ENCODE measurements around the gene KCTD5. TPM values are rescaled to one million over a fixed set of nuclear protein-coding genes. Genes with fewer than 3 reads are reported as not detected.

The KCTD5 gene
- total and polyA plus RNA-seq, 2 experiments from 2014 or later: 19.7 to 31.8 TPM

DNA sequence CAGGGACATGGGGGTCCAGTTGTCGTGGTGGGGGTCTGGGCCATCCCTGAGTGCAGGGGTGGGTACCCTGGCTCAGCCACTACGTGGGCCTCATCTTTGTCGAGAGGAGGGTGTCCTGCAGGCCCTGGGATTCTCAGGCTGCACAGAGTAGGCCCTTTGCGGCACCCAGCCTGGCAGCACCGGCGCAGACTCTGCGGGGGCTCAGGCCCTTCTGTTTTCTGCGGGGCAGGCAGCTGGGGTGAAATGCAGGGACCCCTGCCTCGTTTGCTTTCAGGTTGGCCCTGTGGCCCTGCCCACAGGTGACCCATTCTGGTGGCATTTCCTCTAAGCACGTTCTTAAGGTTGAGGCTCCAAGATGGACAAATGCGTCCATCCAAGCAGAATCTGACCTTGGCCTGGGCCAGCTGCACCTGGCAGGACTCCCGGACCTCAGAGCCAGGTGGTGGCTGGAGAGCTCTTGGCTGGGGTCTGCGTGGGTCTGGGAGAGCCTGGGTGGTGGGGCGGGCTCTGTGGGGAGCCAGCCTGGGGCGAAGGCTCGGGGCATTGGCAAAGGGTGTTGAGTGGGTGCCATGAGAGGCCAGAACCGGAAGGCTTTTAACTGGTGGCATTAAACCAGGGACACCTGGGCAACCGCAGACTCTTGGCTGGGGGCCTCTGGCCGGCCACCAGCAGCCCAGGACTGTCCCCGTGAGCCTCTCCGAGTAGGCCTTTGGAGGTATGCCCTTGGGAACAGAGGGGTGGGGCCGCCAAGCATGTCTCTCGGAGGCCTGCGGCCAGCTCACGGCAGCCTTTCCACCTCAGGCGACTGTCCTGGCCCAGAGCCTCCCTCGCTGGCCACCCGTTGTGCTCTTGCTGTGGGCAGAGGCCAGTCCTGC, 20.8 kb downstream of the KCTD5 start:
- no peaks in the 10 kb centered on the region for H4K20me1 ChIP-seq (replicated peaks; ENCODE audit: insufficient read depth)
- DNase-seq (ENCODE audit: low spot score) (no peak), ATAC-seq (no peak)
- Mint-ChIP-seq H3K27me3 (ENCODE audit: insufficient read depth, low read depth, poor library complexity) (peaks cover 5% of the 10 kb centered on the region), H3K36me3 (ENCODE audit: low read depth) (peaks cover 8% of the 10 kb centered on the region; the same call in 2 of the 3 replicates), H3K4me3 (no peak overlapping the region), H3K27ac (no peak overlapping the region), H3K9me3 (no peaks in the 10 kb centered on the region; the same call in 2 of the 3 replicates), H3K4me1 (no peaks in the 10 kb centered on the region)
- no peak overlapping the region for H3K27ac ChIP-seq (ENCODE audit: low read depth)
- TF ChIP-seq STAT1 (IDR thresholded peaks at IDR 0.05; ENCODE audit: unreplicated experiment) (no peak), ZNF331 (CRISPR knock-in tag; IDR thresholded peaks at IDR 0.05; ENCODE audit: low read depth) (no peak), JUNB (IDR thresholded peaks at IDR 0.05; ENCODE audit: unreplicated experiment) (no peak), EZH2 (IDR thresholded peaks at IDR 0.05; ENCODE audit: low read depth, unreplicated experiment) (no peak), EZH2phosphoT487 (IDR thresholded peaks at IDR 0.05; ENCODE audit: unreplicated experiment) (no peak), POLR2AphosphoS5 (IDR thresholded peaks at IDR 0.05; ENCODE audit: low read depth) (no peak), CREB1 (CRISPR knock-in tag; IDR thresholded peaks at IDR 0.05; ENCODE audit: low read depth) (no peak), NANOG (IDR thresholded peaks at IDR 0.05; ENCODE audit: borderline replicate concordance) (no peak), ZNF114 (CRISPR knock-in tag; IDR thresholded peaks at IDR 0.05) (no peak)
- TF ChIP-seq, protein P1, sequence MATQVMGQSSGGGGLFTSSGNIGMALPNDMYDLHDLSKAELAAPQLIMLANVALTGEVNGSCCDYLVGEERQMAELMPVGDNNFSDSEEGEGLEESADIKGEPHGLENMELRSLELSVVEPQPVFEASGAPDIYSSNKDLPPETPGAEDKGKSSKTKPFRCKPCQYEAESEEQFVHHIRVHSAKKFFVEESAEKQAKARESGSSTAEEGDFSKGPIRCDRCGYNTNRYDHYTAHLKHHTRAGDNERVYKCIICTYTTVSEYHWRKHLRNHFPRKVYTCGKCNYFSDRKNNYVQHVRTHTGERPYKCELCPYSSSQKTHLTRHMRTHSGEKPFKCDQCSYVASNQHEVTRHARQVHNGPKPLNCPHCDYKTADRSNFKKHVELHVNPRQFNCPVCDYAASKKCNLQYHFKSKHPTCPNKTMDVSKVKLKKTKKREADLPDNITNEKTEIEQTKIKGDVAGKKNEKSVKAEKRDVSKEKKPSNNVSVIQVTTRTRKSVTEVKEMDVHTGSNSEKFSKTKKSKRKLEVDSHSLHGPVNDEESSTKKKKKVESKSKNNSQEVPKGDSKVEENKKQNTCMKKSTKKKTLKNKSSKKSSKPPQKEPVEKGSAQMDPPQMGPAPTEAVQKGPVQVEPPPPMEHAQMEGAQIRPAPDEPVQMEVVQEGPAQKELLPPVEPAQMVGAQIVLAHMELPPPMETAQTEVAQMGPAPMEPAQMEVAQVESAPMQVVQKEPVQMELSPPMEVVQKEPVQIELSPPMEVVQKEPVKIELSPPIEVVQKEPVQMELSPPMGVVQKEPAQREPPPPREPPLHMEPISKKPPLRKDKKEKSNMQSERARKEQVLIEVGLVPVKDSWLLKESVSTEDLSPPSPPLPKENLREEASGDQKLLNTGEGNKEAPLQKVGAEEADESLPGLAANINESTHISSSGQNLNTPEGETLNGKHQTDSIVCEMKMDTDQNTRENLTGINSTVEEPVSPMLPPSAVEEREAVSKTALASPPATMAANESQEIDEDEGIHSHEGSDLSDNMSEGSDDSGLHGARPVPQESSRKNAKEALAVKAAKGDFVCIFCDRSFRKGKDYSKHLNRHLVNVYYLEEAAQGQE (IDR thresholded peaks at IDR 0.05; ENCODE audit: unreplicated experiment): no peak
- TF ChIP-seq, protein P2, sequence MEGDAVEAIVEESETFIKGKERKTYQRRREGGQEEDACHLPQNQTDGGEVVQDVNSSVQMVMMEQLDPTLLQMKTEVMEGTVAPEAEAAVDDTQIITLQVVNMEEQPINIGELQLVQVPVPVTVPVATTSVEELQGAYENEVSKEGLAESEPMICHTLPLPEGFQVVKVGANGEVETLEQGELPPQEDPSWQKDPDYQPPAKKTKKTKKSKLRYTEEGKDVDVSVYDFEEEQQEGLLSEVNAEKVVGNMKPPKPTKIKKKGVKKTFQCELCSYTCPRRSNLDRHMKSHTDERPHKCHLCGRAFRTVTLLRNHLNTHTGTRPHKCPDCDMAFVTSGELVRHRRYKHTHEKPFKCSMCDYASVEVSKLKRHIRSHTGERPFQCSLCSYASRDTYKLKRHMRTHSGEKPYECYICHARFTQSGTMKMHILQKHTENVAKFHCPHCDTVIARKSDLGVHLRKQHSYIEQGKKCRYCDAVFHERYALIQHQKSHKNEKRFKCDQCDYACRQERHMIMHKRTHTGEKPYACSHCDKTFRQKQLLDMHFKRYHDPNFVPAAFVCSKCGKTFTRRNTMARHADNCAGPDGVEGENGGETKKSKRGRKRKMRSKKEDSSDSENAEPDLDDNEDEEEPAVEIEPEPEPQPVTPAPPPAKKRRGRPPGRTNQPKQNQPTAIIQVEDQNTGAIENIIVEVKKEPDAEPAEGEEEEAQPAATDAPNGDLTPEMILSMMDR (conservative IDR thresholded peaks at IDR 0.05; ENCODE audit: low read depth in 2 of 2): no peak
- TF ChIP-seq, protein P3, sequence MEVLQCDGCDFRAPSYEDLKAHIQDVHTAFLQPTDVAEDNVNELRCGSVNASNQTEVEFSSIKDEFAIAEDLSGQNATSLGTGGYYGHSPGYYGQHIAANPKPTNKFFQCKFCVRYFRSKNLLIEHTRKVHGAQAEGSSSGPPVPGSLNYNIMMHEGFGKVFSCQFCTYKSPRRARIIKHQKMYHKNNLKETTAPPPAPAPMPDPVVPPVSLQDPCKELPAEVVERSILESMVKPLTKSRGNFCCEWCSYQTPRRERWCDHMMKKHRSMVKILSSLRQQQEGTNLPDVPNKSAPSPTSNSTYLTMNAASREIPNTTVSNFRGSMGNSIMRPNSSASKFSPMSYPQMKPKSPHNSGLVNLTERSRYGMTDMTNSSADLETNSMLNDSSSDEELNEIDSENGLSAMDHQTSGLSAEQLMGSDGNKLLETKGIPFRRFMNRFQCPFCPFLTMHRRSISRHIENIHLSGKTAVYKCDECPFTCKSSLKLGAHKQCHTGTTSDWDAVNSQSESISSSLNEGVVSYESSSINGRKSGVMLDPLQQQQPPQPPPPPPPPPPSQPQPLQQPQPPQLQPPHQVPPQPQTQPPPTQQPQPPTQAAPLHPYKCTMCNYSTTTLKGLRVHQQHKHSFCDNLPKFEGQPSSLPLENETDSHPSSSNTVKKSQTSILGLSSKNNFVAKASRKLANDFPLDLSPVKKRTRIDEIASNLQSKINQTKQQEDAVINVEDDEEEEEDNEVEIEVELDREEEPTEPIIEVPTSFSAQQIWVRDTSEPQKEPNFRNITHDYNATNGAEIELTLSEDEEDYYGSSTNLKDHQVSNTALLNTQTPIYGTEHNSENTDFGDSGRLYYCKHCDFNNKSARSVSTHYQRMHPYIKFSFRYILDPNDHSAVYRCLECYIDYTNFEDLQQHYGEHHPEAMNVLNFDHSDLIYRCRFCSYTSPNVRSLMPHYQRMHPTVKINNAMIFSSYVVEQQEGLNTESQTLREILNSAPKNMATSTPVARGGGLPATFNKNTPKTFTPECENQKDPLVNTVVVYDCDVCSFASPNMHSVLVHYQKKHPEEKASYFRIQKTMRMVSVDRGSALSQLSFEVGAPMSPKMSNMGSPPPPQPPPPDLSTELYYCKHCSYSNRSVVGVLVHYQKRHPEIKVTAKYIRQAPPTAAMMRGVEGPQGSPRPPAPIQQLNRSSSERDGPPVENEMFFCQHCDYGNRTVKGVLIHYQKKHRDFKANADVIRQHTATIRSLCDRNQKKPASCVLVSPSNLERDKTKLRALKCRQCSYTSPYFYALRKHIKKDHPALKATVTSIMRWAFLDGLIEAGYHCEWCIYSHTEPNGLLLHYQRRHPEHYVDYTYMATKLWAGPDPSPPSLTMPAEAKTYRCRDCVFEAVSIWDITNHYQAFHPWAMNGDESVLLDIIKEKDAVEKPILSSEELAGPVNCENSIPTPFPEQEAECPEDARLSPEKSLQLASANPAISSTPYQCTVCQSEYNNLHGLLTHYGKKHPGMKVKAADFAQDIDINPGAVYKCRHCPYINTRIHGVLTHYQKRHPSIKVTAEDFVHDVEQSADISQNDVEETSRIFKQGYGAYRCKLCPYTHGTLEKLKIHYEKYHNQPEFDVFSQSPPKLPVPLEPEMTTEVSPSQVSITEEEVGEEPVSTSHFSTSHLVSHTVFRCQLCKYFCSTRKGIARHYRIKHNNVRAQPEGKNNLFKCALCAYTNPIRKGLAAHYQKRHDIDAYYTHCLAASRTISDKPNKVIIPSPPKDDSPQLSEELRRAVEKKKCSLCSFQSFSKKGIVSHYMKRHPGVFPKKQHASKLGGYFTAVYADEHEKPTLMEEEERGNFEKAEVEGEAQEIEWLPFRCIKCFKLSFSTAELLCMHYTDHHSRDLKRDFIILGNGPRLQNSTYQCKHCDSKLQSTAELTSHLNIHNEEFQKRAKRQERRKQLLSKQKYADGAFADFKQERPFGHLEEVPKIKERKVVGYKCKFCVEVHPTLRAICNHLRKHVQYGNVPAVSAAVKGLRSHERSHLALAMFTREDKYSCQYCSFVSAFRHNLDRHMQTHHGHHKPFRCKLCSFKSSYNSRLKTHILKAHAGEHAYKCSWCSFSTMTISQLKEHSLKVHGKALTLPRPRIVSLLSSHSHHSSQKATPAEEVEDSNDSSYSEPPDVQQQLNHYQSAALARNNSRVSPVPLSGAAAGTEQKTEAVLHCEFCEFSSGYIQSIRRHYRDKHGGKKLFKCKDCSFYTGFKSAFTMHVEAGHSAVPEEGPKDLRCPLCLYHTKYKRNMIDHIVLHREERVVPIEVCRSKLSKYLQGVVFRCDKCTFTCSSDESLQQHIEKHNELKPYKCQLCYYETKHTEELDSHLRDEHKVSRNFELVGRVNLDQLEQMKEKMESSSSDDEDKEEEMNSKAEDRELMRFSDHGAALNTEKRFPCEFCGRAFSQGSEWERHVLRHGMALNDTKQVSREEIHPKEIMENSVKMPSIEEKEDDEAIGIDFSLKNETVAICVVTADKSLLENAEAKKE (CRISPR knock-in tag; IDR thresholded peaks at IDR 0.05): no peak
- TF ChIP-seq, protein P4, sequence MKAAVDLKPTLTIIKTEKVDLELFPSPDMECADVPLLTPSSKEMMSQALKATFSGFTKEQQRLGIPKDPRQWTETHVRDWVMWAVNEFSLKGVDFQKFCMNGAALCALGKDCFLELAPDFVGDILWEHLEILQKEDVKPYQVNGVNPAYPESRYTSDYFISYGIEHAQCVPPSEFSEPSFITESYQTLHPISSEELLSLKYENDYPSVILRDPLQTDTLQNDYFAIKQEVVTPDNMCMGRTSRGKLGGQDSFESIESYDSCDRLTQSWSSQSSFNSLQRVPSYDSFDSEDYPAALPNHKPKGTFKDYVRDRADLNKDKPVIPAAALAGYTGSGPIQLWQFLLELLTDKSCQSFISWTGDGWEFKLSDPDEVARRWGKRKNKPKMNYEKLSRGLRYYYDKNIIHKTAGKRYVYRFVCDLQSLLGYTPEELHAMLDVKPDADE (IDR thresholded peaks at IDR 0.05): no peak
- H3K4me3 ChIP-seq: no peak overlapping the region
- no peak overlapping the region for H2AFZ ChIP-seq
- no peak overlapping the region for H3K4me2 ChIP-seq
- no peaks in the 10 kb centered on the region; the same call in 1 of the 2 replicates for H3F3A ChIP-seq (replicated peaks; ENCODE audit: low read depth)
- H3K27me3 ChIP-seq (ENCODE audit: insufficient read depth): no peaks in the 10 kb centered on the region
- H3K9me2 ChIP-seq (ENCODE audit: insufficient read depth): no peaks in the 10 kb centered on the region
- H3K4me1 ChIP-seq (ENCODE audit: insufficient read depth): no peaks in the 10 kb centered on the region
- H3K36me3 ChIP-seq (ENCODE audit: insufficient read depth): 0 out of 2 replicates have a peak, but pooled peaks cover 2% of the 10 kb centered on the region
- no peaks in the 10 kb centered on the region for H3K79me2 ChIP-seq (replicated peaks; ENCODE audit: insufficient read depth)

Data from GM23338 (cell line).